OCI-LY7 (cell line): ENCODE results near the gene PYGB.

Source experiments
- EZH2phosphoT487 ChIP-seq: fragments of 200-600 bp; sonication (generic); IDR thresholded peaks from 2 replicates; pipeline ENCODE4 v1.6.1; 2018; ENCODE audit warnings: low read depth, borderline replicate concordance, mild to moderate bottlenecking, mixed run types, antibody characterized with exemption, low read length, moderate library complexity, mixed read lengths
- TF ChIP-seq, protein P1 (sequence below): fragments of 200-600 bp; sonication (generic); conservative IDR thresholded peaks from 2 replicates; pipeline ENCODE4 v1.5.1; 2014; ENCODE audit warnings: mild to moderate bottlenecking, antibody characterized with exemption, low read length, moderate library complexity, mixed read lengths

DNA sequence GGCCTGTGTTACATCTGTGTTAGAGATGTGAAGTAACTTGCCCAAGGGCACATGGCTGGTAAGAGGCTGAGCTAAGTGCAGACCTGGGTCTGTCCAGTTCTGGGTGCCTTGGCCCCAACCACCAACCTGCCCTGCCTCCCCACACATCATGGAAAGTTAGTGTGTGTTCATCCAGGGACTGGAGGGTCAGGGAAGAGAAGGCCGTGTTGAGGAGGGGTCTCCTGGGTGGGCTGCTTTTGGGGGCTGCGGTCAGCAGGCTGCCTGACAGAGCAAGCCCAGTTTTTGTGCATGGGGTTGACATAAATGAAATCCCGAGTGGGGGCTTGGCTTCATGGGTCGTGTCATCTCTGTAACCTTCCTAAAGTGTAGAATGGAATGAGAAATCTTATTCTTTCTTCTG, 10.9 kb downstream of the PYGB start:
- TF ChIP-seq, protein P1, sequence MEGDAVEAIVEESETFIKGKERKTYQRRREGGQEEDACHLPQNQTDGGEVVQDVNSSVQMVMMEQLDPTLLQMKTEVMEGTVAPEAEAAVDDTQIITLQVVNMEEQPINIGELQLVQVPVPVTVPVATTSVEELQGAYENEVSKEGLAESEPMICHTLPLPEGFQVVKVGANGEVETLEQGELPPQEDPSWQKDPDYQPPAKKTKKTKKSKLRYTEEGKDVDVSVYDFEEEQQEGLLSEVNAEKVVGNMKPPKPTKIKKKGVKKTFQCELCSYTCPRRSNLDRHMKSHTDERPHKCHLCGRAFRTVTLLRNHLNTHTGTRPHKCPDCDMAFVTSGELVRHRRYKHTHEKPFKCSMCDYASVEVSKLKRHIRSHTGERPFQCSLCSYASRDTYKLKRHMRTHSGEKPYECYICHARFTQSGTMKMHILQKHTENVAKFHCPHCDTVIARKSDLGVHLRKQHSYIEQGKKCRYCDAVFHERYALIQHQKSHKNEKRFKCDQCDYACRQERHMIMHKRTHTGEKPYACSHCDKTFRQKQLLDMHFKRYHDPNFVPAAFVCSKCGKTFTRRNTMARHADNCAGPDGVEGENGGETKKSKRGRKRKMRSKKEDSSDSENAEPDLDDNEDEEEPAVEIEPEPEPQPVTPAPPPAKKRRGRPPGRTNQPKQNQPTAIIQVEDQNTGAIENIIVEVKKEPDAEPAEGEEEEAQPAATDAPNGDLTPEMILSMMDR: no peak
- no peak for TF ChIP-seq EZH2phosphoT487
